Lung (tissue), 12 donors: ENCODE measurements around the gene REEP1. TPM values are rescaled to one million over a fixed set of nuclear protein-coding genes. Genes with fewer than 3 reads are reported as not detected.

ENCODE experiments used
- ATAC-seq: fragments of 200-7000 bp; cut with Tn5 transposase; one replicate; pipeline ENCODE4 v1.9.1; 2020; ENCODE audit warnings: moderate number of reproducible peaks; ENCODE audit not compliant: insufficient read depth, low FRiP score
- DNase-seq, 3 donors: peaks; one replicate each; pipeline ENCODE4 v3.0.0-alpha.2; 2013 to 2017
- H3K27ac ChIP-seq, 2 donors: one replicate each; pipeline ENCODE4 v1.5.1; 2013; ENCODE audit warnings: mild to moderate bottlenecking in 2 of 2, moderate library complexity in 2 of 2, control low read depth in 1 of 2, inconsistent platforms in 1 of 2, low read depth in 1 of 2, low read length in 1 of 2
- H3K27me3 ChIP-seq, 3 donors: one replicate each; pipeline ENCODE4 v1.5.1; 2013; ENCODE audit warnings: low read length in 2 of 3; ENCODE audit not compliant: control insufficient read depth in 3 of 3, insufficient read depth in 3 of 3
- H3K36me3 ChIP-seq, 4 donors: one replicate each; pipeline ENCODE4 v1.5.1; 2013; ENCODE audit warnings: low read length in 4 of 4, mild to moderate bottlenecking in 1 of 4, moderate library complexity in 1 of 4; ENCODE audit not compliant: control insufficient read depth in 4 of 4, insufficient read depth in 4 of 4
- H3K4me1 ChIP-seq, 5 donors: one replicate each; pipeline ENCODE4 v1.5.1; 2013; ENCODE audit warnings: low read length in 5 of 5, mild to moderate bottlenecking in 2 of 5, moderate library complexity in 1 of 5; ENCODE audit not compliant: control insufficient read depth in 5 of 5, insufficient read depth in 5 of 5
- H3K4me3 ChIP-seq: one replicate; pipeline ENCODE4 v1.5.1; 2013; ENCODE audit warnings: mild to moderate bottlenecking, control low read depth, moderate library complexity
- H3K9ac ChIP-seq, 2 donors: one replicate each; pipeline ENCODE4 v1.5.1; 2013; ENCODE audit warnings: low read length in 2 of 2, control low read depth in 1 of 2; ENCODE audit not compliant: insufficient read depth in 1 of 2
- H3K9me3 ChIP-seq, 4 donors: one replicate each; pipeline ENCODE4 v1.5.1; 2013; ENCODE audit warnings: low read length in 3 of 4, mild to moderate bottlenecking in 1 of 4, moderate library complexity in 1 of 4; ENCODE audit not compliant: control insufficient read depth in 4 of 4, insufficient read depth in 3 of 4
- CTCF ChIP-seq: IDR thresholded peaks from 2 replicates; pipeline ENCODE4 v1.5.1; 2012; ENCODE audit warnings: mild to moderate bottlenecking; ENCODE audit errors: control extremely low read depth, extremely low read depth
- WGBS, 2 donors: extraction: QIAGEN DNeasy Blood & Tissue Kit; methylation state at CpG; one replicate each; pipeline ENCODE4 v1.1.7; 2013; 5-methylcytosine and 5-hydroxymethylcytosine counted together
- polyA plus RNA-seq, 2 donors: library from polyadenylated mRNA; stranded (reverse); fragments of 200-250 nt; gene quantifications; one replicate each; pipeline ENCODE4 v1.2.1, GENCODE V29; 2013
- total RNA-seq, 2 donors: library from RNA; depleted of rRNA in 1 of 2; stranded (reverse); fragments of >200 nt in 1 of 2; gene quantifications; one replicate each; pipeline ENCODE4 v1.2.1, GENCODE V29; 2014 to 2021
- donor health status: control.
- donor health status: control.
- donor health status: Bipolar disorder and iron deficiency.
- donor health status: healthy.
- donor health status: DM: yes; HTN: yes; CAD: no.

The REEP1 gene
- total and polyA plus RNA-seq, 4 donors, result 2.4 to 19.7 (median 5.4) TPM

DNA sequence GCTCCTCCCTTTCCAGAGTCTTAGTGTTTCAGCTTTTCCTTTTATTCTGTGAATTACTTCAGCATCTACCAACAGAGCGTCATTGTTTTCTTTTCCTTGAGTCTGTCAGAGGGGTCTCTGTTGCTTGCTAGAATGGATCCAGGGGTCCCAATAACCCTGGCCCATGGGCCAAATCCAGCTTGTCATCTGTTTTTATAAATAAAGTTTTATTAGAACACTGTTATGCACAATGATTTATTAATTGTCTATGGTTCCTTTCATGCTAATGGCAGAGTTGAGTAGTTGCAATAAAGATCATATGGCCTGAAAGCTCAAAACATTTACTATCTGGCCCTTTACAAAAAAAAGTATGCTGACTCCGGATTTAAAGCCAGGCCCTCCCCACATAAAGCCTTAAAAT is 79.3 kb downstream of the REEP1 start:
- H3K4me1 ChIP-seq, result peaks cover 0 to 6% (median 4%) of the 10 kb centered on the region in 5 donors
- H3K4me3 ChIP-seq, result no peak overlapping the region
- no peak overlapping the region for H3K27ac ChIP-seq
- 94 to 98% methylated on average over 2 of the region's 2 CpGs for WGBS, 2 donors
- no peak for DNase-seq
- H3K36me3 ChIP-seq, result no peaks in the 10 kb centered on the region
- TF ChIP-seq CTCF, result no peak
- H3K9me3 ChIP-seq, result no peaks in the 10 kb centered on the region
- no peaks in the 10 kb centered on the region for H3K27me3 ChIP-seq
- no peak overlapping the region for H3K9ac ChIP-seq
- no peak for ATAC-seq

GRCh38 chr2:86256982-86257381 is 80.4 kb downstream of the REEP1 start:
- H3K4me1 ChIP-seq, result peaks cover 0 to 6% (median 4%) of the 10 kb centered on the region in 5 donors
- H3K9ac ChIP-seq, result no peak overlapping the region
- H3K36me3 ChIP-seq, result no peaks in the 10 kb centered on the region
- no peak overlapping the region for H3K4me3 ChIP-seq
- no peak overlapping the region for H3K27ac ChIP-seq
- ATAC-seq (no peak), DNase-seq (no peak)
- TF ChIP-seq CTCF, result no peak
- no peaks in the 10 kb centered on the region for H3K9me3 ChIP-seq
- no peaks in the 10 kb centered on the region for H3K27me3 ChIP-seq
- 59 to 74% methylated on average over 3 of the region's 3 CpGs for WGBS, 2 donors

GRCh38 chr2:86256300-86256699 is 81.1 kb downstream of the REEP1 start:
- no peaks in the 10 kb centered on the region for H3K27me3 ChIP-seq
- no peak overlapping the region for H3K9ac ChIP-seq
- no peak overlapping the region for H3K4me3 ChIP-seq
- H3K4me1 ChIP-seq, result peaks cover 0 to 6% (median 4%) of the 10 kb centered on the region in 5 donors
- DNase-seq (no peak), ATAC-seq (no peak)
- H3K36me3 ChIP-seq, result no peaks in the 10 kb centered on the region
- no peak overlapping the region for H3K27ac ChIP-seq
- 92 to 100% methylated on average over 3 to 4 of the region's 4 CpGs for WGBS, 2 donors
- no peak for TF ChIP-seq CTCF
- H3K9me3 ChIP-seq, result no peaks in the 10 kb centered on the region
